ENCODE results near the gene STX3. TPM values are rescaled to one million over a fixed set of nuclear protein-coding genes. Genes with fewer than 3 reads are reported as not detected.

STX3 gene
- total RNA-seq, 4 donors from 2014 or later = 24.1 to 48.2 (median 29.9) TPM

- Histone ChIP-seq H3K36me3 (peaks cover 24% of the 10 kb centered on the region), H3K27ac (peak overlapping the region; percentile 7), H3K9me3 (no peaks in the 10 kb centered on the region), H3K27me3 (no peaks in the 10 kb centered on the region), H3K4me1 (peaks cover 28% of the 10 kb centered on the region), H3K4me3 (no peak overlapping the region)
- WGBS = 97% methylated on average over 8 of the region's 8 CpGs
- no peak for DNase-seq (ENCODE audit: low spot score in 2 of 2)
- TF ChIP-seq EP300 (IDR thresholded peaks at IDR 0.05) (no peak), POLR2AphosphoS5 (IDR thresholded peaks at IDR 0.05) (no peak), POLR2A (IDR thresholded peaks at IDR 0.05) (no peak), CTCF (IDR thresholded peaks at IDR 0.05) (no peak)
Measured at GRCh38 chr11:59770869-59771268, 15.7 kb downstream of the STX3 start.

GRCh38 chr11:59771605-59772004 lies 16.4 kb downstream of the STX3 start:
- DNase-seq (ENCODE audit: low spot score in 2 of 2) = no peak
- TF ChIP-seq EP300 (IDR thresholded peaks at IDR 0.05) (no peak), POLR2AphosphoS5 (IDR thresholded peaks at IDR 0.05) (no peak), CTCF (IDR thresholded peaks at IDR 0.05) (no peak), POLR2A (IDR thresholded peaks at IDR 0.05) (no peak)
- H3K27ac ChIP-seq = peak overlapping the region; percentile 19
- 87% methylated on average over 4 of the region's 4 CpGs for WGBS
- H3K36me3 ChIP-seq = peaks cover 28% of the 10 kb centered on the region
- H3K9me3 ChIP-seq = no peaks in the 10 kb centered on the region
- H3K4me1 ChIP-seq = peaks cover 23% of the 10 kb centered on the region
- no peaks in the 10 kb centered on the region for H3K27me3 ChIP-seq
- no peak overlapping the region for H3K4me3 ChIP-seq

GRCh38 chr11:59773083-59773440 lies 17.9 kb downstream of the STX3 start:
- Histone ChIP-seq H3K27me3 (no peaks in the 10 kb centered on the region), H3K4me3 (no peak overlapping the region), H3K27ac (no peak overlapping the region), H3K4me1 (peaks cover 10% of the 10 kb centered on the region), H3K9me3 (no peaks in the 10 kb centered on the region), H3K36me3 (peaks cover 28% of the 10 kb centered on the region)
- 78% methylated on average over 5 of the region's 5 CpGs for WGBS
- no peak for TF ChIP-seq CTCF (IDR thresholded peaks at IDR 0.05)
- TF ChIP-seq EP300 (IDR thresholded peaks at IDR 0.05) = no peak
- no peak for TF ChIP-seq POLR2A (IDR thresholded peaks at IDR 0.05)
- no peak for TF ChIP-seq POLR2AphosphoS5 (IDR thresholded peaks at IDR 0.05)
- DNase-seq (ENCODE audit: low spot score in 2 of 2) = no peak

GRCh38 chr11:59776210-59777066 lies 21.3 kb downstream of the STX3 start:
- WGBS = 59% methylated on average over 5 of the region's 5 CpGs
- TF ChIP-seq CTCF (IDR thresholded peaks at IDR 0.05) = no peak
- no peak for TF ChIP-seq EP300 (IDR thresholded peaks at IDR 0.05)
- TF ChIP-seq POLR2A (IDR thresholded peaks at IDR 0.05) = no peak
- no peak for TF ChIP-seq POLR2AphosphoS5 (IDR thresholded peaks at IDR 0.05)
- H3K4me3 ChIP-seq = no peak overlapping the region
- no peak for DNase-seq (ENCODE audit: low spot score in 2 of 2)
- H3K27me3 ChIP-seq = no peaks in the 10 kb centered on the region
- H3K9me3 ChIP-seq = no peaks in the 10 kb centered on the region
- H3K36me3 ChIP-seq = peaks cover 36% of the 10 kb centered on the region
- H3K27ac ChIP-seq = no peak overlapping the region
- peaks cover 9% of the 10 kb centered on the region for H3K4me1 ChIP-seq

- Histone ChIP-seq H3K4me1 (peaks cover 2% of the 10 kb centered on the region), H3K9me3 (no peaks in the 10 kb centered on the region), H3K27me3 (no peaks in the 10 kb centered on the region), H3K36me3 (peaks cover 38% of the 10 kb centered on the region), H3K27ac (no peak overlapping the region), H3K4me3 (no peak overlapping the region)
- no peak for TF ChIP-seq CTCF (IDR thresholded peaks at IDR 0.05)
- TF ChIP-seq POLR2AphosphoS5 (IDR thresholded peaks at IDR 0.05) = no peak
- TF ChIP-seq EP300 (IDR thresholded peaks at IDR 0.05) = no peak
- no peak for TF ChIP-seq POLR2A (IDR thresholded peaks at IDR 0.05)
- 95% methylated on average over 5 of the region's 5 CpGs for WGBS
- no peak for DNase-seq (ENCODE audit: low spot score in 2 of 2)
Measured at GRCh38 chr11:59777104-59777503, 21.9 kb downstream of the STX3 start.
